Fibroblast of mammary gland (primary cell): ENCODE measurements around the gene ABHD10.

Experiments
- DNase-seq: peaks from one replicate; pipeline ENCODE4 v3.0.0-alpha.2; 2010; ENCODE audit warnings: low read depth
- H3K4me3 ChIP-seq: 2 replicates; pipeline ENCODE4 v1.5.1; 2011; ENCODE audit warnings: low read depth, mild to moderate bottlenecking, low read length, moderate library complexity; ENCODE audit not compliant: control insufficient read depth
- TF ChIP-seq, protein P1 (sequence below): conservative IDR thresholded peaks from 2 replicates; pipeline ENCODE4 v1.5.1; 2011; ENCODE audit warnings: low read depth, low read length, inconsistent platforms; ENCODE audit not compliant: control insufficient read depth, insufficient read depth

Gene ABHD10

DNA sequence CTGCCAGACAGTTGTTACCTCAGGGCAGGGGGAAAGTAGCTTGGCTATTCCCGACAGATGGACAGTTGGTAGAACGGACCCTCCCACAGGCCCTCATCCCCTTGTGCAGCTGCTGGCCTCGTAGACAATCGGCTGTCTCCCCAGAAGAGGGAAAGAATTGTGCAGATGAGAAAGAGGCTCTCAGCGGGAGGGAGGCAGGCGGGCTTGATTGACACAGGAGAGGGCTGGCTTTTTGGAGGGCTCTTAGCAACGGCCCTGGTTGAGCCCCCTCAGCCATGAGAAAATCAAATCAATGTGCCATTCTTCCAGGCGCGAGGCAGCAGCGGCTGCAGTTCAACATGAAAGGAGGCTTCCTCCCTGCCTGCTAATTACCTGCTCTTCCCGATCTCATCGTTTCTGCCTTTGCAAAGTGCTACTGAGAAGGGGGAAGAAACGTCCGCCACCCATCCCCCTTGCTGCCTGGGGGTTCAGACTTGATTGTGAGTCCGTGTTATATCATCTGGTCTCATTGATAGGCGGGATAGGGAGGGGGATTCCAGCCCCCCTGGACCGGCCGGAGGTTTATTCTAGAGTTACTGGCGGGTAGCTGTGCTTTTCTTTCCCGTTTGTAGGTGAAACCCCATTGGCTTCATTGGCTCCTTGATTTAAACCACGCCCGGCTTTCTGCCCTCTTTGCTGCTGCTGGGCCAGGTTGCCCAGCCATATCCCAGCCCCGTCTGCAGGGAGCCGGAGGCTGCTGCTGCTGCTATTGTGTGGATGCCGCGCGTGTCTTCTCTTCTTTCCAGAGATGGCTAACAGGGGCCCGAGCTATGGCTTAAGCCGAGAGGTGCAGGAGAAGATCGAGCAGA is 20.0 kb downstream of the ABHD10 start, which contains the start of gene TAGLN3:
TAGLN3 (plus strand) TSS at position 287 of the 848 bp plus-strand sequence; CDS start at position 788, 501 bp downstream.
- TF ChIP-seq, protein P1, sequence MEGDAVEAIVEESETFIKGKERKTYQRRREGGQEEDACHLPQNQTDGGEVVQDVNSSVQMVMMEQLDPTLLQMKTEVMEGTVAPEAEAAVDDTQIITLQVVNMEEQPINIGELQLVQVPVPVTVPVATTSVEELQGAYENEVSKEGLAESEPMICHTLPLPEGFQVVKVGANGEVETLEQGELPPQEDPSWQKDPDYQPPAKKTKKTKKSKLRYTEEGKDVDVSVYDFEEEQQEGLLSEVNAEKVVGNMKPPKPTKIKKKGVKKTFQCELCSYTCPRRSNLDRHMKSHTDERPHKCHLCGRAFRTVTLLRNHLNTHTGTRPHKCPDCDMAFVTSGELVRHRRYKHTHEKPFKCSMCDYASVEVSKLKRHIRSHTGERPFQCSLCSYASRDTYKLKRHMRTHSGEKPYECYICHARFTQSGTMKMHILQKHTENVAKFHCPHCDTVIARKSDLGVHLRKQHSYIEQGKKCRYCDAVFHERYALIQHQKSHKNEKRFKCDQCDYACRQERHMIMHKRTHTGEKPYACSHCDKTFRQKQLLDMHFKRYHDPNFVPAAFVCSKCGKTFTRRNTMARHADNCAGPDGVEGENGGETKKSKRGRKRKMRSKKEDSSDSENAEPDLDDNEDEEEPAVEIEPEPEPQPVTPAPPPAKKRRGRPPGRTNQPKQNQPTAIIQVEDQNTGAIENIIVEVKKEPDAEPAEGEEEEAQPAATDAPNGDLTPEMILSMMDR: no peak
- H3K4me3 ChIP-seq: peak within 1 kb of the TSS; percentile 57
- no peak for DNase-seq

DNA sequence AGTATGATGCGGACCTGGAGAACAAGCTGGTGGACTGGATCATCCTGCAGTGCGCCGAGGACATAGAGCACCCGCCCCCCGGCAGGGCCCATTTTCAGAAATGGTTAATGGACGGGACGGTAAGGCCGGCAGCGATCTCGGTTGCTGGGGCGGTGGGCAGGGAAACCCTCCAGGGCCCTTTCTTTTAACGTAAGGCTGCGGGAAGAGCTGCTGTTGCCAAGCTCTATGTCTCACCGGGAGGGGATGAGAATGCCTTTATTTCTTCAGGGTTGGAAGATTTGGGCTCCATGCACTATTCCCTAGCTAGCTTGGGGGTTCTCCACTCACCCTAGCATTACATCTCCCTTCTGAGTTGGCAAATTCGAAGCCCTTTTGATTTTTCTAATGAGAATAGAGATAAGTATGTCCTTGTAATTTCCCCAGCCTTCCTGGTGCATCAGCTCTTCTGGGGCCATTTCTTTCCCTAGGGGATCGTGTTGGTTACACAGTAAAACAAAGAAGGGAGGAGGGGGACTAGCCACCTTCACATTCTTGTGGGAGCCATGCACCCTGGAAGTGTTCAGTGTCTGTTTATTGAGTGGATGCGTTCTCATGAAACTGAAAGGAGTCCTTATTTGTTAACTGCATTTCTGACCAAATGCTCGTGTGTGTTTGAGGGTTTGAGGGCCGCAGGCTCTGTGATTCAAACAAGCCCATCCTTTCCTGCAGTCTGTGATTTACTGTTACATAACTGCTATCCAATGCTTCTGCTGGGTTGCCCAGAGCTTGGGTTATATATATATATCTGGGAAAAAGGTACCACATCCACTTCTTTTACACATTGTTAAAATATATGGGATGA is 20.9 kb downstream of the ABHD10 start:
- no peak for DNase-seq
- TF ChIP-seq, protein P1: no peak
- peak overlapping the region; percentile 57 for H3K4me3 ChIP-seq

DNA sequence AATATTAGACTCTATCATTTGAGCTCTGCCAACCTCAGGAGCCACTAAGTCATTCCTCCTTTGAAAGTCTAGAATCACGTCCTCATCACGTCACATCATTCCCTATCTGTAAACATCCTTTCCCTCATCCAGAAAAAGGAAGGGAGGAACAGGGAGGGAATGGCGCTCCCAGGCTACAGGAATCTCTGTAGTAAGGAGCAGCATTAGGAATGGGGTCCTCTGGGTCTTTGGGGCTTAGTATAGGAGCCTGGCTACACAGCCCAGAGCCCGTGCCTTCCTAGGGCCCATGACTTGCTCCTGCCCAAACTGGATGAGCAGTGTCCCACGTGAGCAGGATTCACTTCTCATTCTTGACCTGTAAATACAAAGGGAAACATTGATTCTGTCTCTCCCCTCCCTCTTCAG is 21.5 kb downstream of the ABHD10 start:
- TF ChIP-seq, protein P1: no peak
- no peak for DNase-seq
- no peak overlapping the region for H3K4me3 ChIP-seq

DNA sequence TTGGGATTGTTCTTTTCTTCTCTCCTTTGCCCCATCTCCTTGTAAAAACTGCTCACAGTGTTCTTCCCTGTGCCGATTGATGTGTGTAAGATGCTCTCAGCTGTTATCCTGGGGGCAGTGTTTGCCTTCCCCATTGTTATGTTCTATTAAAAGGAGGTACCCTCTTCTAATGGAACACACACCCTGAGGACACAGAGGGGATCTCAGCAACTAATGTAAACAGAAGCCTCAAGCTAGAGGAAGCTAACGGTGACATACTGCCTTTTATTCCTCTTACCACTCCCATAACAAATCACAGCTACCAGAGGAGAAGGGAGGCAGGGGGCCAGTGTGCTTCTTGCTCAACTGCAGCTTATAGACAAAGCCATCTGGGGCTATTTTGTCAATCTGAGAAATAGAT is 22.1 kb downstream of the ABHD10 start:
- no peak for DNase-seq
- no peak overlapping the region for H3K4me3 ChIP-seq
- TF ChIP-seq, protein P1: no peak

DNA sequence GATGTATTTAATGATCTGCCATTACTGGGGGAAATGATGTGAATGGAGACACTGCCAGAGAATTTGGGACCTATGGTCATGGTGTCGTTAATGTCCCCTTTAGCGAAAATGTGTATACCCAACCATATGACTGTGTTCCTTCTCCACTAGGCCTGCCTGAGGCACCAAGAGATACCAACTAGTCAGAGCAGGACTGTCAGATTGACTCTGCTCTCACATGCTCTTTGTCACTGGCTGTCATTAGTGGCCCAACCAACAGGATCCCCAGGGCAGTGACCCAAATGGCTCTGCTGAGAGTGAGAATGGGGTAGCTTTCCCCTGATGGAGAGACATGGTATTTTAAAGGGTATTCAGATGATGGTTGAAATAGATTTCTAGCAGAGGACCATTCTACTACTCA is 22.7 kb downstream of the ABHD10 start:
- TF ChIP-seq, protein P1: no peak
- H3K4me3 ChIP-seq: no peak overlapping the region
- no peak for DNase-seq

DNA sequence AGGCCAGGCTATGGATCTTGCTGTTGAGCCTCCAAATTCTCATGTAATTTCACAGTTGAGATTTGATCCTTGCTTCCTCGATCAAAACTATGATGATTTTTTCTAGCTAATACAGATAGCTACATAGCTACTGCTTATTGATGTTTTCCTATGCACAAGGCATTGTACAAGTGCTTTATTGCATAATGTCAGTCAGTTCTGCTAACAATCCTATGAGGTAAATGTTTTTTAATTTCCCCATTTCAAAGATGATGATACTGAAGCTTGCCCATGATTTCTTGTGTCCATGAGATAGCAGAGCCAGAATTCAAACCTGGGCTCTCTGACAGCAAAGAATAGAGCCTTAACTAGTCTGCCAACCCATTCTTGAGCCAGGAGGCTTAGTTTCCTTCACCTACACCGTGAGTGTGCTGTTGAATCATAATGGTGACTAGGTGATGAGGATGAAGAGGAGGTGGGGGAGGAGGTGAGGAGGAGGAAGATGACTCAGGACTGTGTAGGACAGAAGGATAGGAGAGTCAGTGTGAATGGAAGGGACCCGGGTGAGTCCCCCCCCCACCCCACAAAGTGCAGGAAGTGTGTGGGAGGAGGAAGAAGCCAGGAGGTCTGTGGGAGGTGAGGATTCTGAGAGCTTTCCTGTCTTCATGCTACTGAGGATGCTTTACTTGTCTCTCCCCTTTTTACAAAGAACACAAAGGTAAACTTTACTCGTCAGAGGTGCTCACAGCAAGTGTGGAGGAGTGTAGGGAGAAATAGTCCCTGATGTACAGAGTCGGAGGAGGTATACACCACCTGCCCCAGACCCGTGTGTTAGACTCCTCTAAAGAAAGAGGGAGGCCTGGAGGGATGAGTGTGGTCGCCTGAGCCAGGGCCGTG is 23.5 kb downstream of the ABHD10 start:
- TF ChIP-seq, protein P1: no peak
- peak; percentile 72 for DNase-seq
- H3K4me3 ChIP-seq: no peak overlapping the region
